ENCODE measurements around the gene GALNT17. TPM values are rescaled to one million over a fixed set of nuclear protein-coding genes. Genes with fewer than 3 reads are reported as not detected.

Gene GALNT17
- total RNA-seq, 1 experiment from 2014 or later = not detected

- Mint-ChIP-seq H3K4me1 (ENCODE audit: insufficient read depth, unreplicated experiment) (no peaks in the 10 kb centered on the region), H3K9me3 (ENCODE audit: unreplicated experiment) (no peaks in the 10 kb centered on the region), H3K36me3 (ENCODE audit: insufficient read depth, unreplicated experiment) (no peaks in the 10 kb centered on the region), H3K4me3 (ENCODE audit: unreplicated experiment) (no peak overlapping the region), H3K27ac (ENCODE audit: low read depth, unreplicated experiment) (no peak overlapping the region), H3K27me3 (ENCODE audit: insufficient read depth, unreplicated experiment) (no peaks in the 10 kb centered on the region)
- no TSS peak for BruUV-seq (replicated peaks)
- POLR2A ChIA-PET = no interaction called here
- CTCF ChIA-PET = interaction anchor here (0.6 to 0.7 kb wide), 2 partner anchors 40 to 131 kb away, joined by 3 to 4 read pairs; no protein-coding TSS in a partner anchor
- TF ChIP-seq CTCF (IDR thresholded peaks at IDR 0.05; ENCODE audit: unreplicated experiment) = no peak
- DNase-seq (ENCODE audit: unreplicated experiment) = no peak
- intact Hi-C loops (cut with micrococcal nuclease) = no loop called here
Observed at GRCh38 chr7:71543396-71543795, 411.5 kb downstream of the GALNT17 start.

GRCh38 chr7:71544816-71545215 lies 412.9 kb downstream of the GALNT17 start:
- Mint-ChIP-seq H3K27ac (ENCODE audit: low read depth, unreplicated experiment) (no peak overlapping the region), H3K4me1 (ENCODE audit: insufficient read depth, unreplicated experiment) (no peaks in the 10 kb centered on the region), H3K36me3 (ENCODE audit: insufficient read depth, unreplicated experiment) (no peaks in the 10 kb centered on the region), H3K9me3 (ENCODE audit: unreplicated experiment) (no peaks in the 10 kb centered on the region), H3K4me3 (ENCODE audit: unreplicated experiment) (no peak overlapping the region), H3K27me3 (ENCODE audit: insufficient read depth, unreplicated experiment) (no peaks in the 10 kb centered on the region)
- TF ChIP-seq CTCF (IDR thresholded peaks at IDR 0.05; ENCODE audit: unreplicated experiment) = no peak
- BruUV-seq (replicated peaks) = no TSS peak
- no peak for DNase-seq (ENCODE audit: unreplicated experiment)
- POLR2A ChIA-PET = no interaction called here
- intact Hi-C loops (cut with micrococcal nuclease) = no loop called here
- CTCF ChIA-PET = interaction anchor here (1.1 kb wide), 1 partner anchor 191 kb away, joined by 3 read pairs; no protein-coding TSS in a partner anchor

- Mint-ChIP-seq H3K27me3 (ENCODE audit: insufficient read depth, unreplicated experiment) (no peaks in the 10 kb centered on the region), H3K27ac (ENCODE audit: low read depth, unreplicated experiment) (no peak overlapping the region), H3K36me3 (ENCODE audit: insufficient read depth, unreplicated experiment) (no peaks in the 10 kb centered on the region), H3K4me1 (ENCODE audit: insufficient read depth, unreplicated experiment) (no peaks in the 10 kb centered on the region), H3K9me3 (ENCODE audit: unreplicated experiment) (peaks cover 8% of the 10 kb centered on the region), H3K4me3 (ENCODE audit: unreplicated experiment) (no peak overlapping the region)
- CTCF ChIA-PET = no interaction called here
- intact Hi-C loops (cut with micrococcal nuclease) = no loop called here
- no peak for DNase-seq (ENCODE audit: unreplicated experiment)
- no peak for TF ChIP-seq CTCF (IDR thresholded peaks at IDR 0.05; ENCODE audit: unreplicated experiment)
- no TSS peak for BruUV-seq (replicated peaks)
- POLR2A ChIA-PET = no interaction called here
Observed at GRCh38 chr7:71547426-71547825, 415.5 kb downstream of the GALNT17 start.

- H3K4me3 Mint-ChIP-seq (ENCODE audit: unreplicated experiment) = no peak overlapping the region
- CTCF ChIA-PET = interaction anchor here (0.6 kb wide), 1 partner anchor 45 kb away, joined by 4 read pairs; no protein-coding TSS in a partner anchor
- H3K9me3 Mint-ChIP-seq (ENCODE audit: unreplicated experiment) = peaks cover 8% of the 10 kb centered on the region
- H3K27ac Mint-ChIP-seq (ENCODE audit: low read depth, unreplicated experiment) = no peak overlapping the region
- intact Hi-C loops (cut with micrococcal nuclease) = no loop called here
- H3K4me1 Mint-ChIP-seq (ENCODE audit: insufficient read depth, unreplicated experiment) = no peaks in the 10 kb centered on the region
- no peaks in the 10 kb centered on the region for H3K36me3 Mint-ChIP-seq (ENCODE audit: insufficient read depth, unreplicated experiment)
- no peak for TF ChIP-seq CTCF (IDR thresholded peaks at IDR 0.05; ENCODE audit: unreplicated experiment)
- no TSS peak for BruUV-seq (replicated peaks)
- DNase-seq (ENCODE audit: unreplicated experiment) = no peak
- POLR2A ChIA-PET = no interaction called here
- no peaks in the 10 kb centered on the region for H3K27me3 Mint-ChIP-seq (ENCODE audit: insufficient read depth, unreplicated experiment)
Observed at GRCh38 chr7:71548746-71549145, 416.8 kb downstream of the GALNT17 start.

Measured in MCF 10A (cell line).